Left ventricle myocardium inferior (tissue), 1 donor: ENCODE results near the gene IL26. TPM values are rescaled to one million over a fixed set of nuclear protein-coding genes. Genes with fewer than 3 reads are reported as not detected.

Experiments
- DNase-seq: peaks from one replicate; pipeline ENCODE4 v3.0.0-alpha.2; 2020
- H3K27ac ChIP-seq: fragments of 200-600 bp; replicated peaks from 2 replicates; pipeline ENCODE4 v1.8.0; 2021
- H3K27me3 ChIP-seq: fragments of 200-600 bp; 2 replicates; pipeline ENCODE4 v1.8.0; 2021; ENCODE audit warnings: low read depth
- H3K36me3 ChIP-seq: fragments of 200-600 bp; 2 replicates; pipeline ENCODE4 v1.8.0; 2021
- H3K4me1 ChIP-seq: fragments of 200-600 bp; 2 replicates; pipeline ENCODE4 v1.8.0; 2021
- H3K4me3 ChIP-seq: fragments of 200-600 bp; 2 replicates; pipeline ENCODE4 v1.8.0; 2021; ENCODE audit warnings: mild to moderate bottlenecking, moderate library complexity
- H3K9me3 ChIP-seq: fragments of 200-600 bp; replicated peaks from 2 replicates; pipeline ENCODE4 v1.8.0; 2021
- intact Hi-C: fragments of 100-400 bp; cut with micrococcal nuclease; formaldehyde crosslinking; loops from one replicate; pipeline ENCODE4 v1.11.0; 2022
- total RNA-seq: library from RNA; stranded (reverse); fragmentation: NEBNext Ultra II Directional; extraction: Animal tissue kit (Norgen Biotek cat#: 25700); gene quantifications from one replicate; pipeline ENCODE4 v1.2.1, GENCODE V29; 2021
- TF ChIP-seq, protein P1 (sequence below): fragments of 200-600 bp; IDR thresholded peaks from 2 replicates; pipeline ENCODE4 v1.8.0; 2021; ENCODE audit warnings: antibody characterized with exemption, mild to moderate bottlenecking, borderline replicate concordance
- donor health status: DM: no; HTN: yes; CAD: no; lungs with severe emphysema.

The IL26 gene
- total RNA-seq, 1 donor from 2014 or later: not detected

DNA sequence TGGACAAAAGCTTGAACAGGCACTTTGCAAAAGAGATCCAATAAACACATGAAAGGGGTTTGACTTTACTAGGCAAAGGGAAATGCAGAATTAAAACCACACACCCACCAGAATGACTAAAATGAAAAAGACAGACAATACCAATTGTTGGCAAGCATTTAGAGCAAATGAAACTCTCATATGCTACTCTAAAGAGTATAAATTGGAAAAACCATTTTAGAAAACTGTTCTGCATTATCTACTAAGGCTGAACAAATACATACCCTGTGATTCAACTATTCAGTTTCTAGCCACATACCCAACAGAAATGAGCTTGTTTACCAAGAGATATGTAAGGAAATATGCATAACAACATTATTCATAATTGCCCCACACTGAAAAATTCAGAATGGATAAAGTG, 36.3 kb upstream of the IL26 start:
- peaks cover 5% of the 10 kb centered on the region for H3K27me3 ChIP-seq
- intact Hi-C loops: no loop called here
- TF ChIP-seq, protein P1, sequence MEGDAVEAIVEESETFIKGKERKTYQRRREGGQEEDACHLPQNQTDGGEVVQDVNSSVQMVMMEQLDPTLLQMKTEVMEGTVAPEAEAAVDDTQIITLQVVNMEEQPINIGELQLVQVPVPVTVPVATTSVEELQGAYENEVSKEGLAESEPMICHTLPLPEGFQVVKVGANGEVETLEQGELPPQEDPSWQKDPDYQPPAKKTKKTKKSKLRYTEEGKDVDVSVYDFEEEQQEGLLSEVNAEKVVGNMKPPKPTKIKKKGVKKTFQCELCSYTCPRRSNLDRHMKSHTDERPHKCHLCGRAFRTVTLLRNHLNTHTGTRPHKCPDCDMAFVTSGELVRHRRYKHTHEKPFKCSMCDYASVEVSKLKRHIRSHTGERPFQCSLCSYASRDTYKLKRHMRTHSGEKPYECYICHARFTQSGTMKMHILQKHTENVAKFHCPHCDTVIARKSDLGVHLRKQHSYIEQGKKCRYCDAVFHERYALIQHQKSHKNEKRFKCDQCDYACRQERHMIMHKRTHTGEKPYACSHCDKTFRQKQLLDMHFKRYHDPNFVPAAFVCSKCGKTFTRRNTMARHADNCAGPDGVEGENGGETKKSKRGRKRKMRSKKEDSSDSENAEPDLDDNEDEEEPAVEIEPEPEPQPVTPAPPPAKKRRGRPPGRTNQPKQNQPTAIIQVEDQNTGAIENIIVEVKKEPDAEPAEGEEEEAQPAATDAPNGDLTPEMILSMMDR: no peak

GRCh38 chr12:68260153-68260552, 34.5 kb upstream of the IL26 start:
- intact Hi-C loops: no loop called here
- TF ChIP-seq, protein P1: no peak
- no peak overlapping the region for H3K27ac ChIP-seq
- no peaks in the 10 kb centered on the region for H3K36me3 ChIP-seq
- no peak overlapping the region for H3K4me3 ChIP-seq
- no peaks in the 10 kb centered on the region for H3K9me3 ChIP-seq
- peaks cover 5% of the 10 kb centered on the region for H3K27me3 ChIP-seq
- H3K4me1 ChIP-seq: no peaks in the 10 kb centered on the region
- DNase-seq: no peak

More for the DNA sequence above, 36.3 kb upstream of the IL26 start:
- H3K4me1 ChIP-seq: no peaks in the 10 kb centered on the region
- no peak overlapping the region for H3K4me3 ChIP-seq
- no peaks in the 10 kb centered on the region for H3K36me3 ChIP-seq
- H3K9me3 ChIP-seq: no peaks in the 10 kb centered on the region
- no peak for DNase-seq
- no peak overlapping the region for H3K27ac ChIP-seq

DNA sequence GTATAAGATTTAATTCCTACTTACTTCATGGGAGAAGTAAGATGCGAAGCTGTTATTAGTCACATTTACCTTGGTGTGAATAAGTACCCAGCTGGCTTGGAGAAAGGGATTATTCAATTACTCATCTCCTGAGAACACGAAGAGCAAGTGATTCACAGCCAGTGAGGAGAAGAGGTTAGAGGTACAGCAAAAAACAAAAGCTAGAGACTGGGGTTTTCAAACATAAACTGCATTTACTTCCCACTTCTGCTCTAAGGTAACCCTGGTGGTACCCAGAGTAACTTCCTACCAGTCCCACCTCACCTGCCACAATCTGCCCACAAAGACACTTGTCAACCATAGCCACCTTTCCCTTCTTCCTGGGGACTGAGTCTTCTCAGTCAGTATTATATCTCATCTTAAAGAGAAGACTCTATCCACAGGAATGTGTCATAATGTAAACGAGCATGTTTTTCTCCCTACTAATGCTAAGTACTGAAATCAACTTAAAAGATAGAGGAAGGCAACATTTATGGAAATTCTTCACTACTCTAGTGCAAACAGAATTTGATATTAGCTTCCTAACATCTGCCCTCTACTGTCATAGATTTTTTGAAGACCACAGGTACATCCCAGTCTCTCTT, 33.8 kb upstream of the IL26 start:
- no peaks in the 10 kb centered on the region for H3K4me1 ChIP-seq
- intact Hi-C loops: no loop called here
- H3K27me3 ChIP-seq: peaks cover 5% of the 10 kb centered on the region
- H3K4me3 ChIP-seq: no peak overlapping the region
- H3K27ac ChIP-seq: no peak overlapping the region
- DNase-seq: no peak
- no peaks in the 10 kb centered on the region for H3K36me3 ChIP-seq
- no peaks in the 10 kb centered on the region for H3K9me3 ChIP-seq
- TF ChIP-seq, protein P1: no peak

- intact Hi-C loops: no loop called here
- Histone ChIP-seq H3K4me1 (no peaks in the 10 kb centered on the region), H3K27me3 (no peaks in the 10 kb centered on the region), H3K4me3 (no peak within 1 kb of the TSS), H3K36me3 (no peaks in the 10 kb centered on the region), H3K27ac (no peak within 1 kb of the TSS), H3K9me3 (no peaks in the 10 kb centered on the region)
- no peak for DNase-seq
- TF ChIP-seq, protein P1: no peak
Measured at GRCh38 chr12:68253504-68253903, 27.9 kb upstream of the IL26 start, which contains the start of gene IL22. IL22 (minus strand) TSS chr12:68253604; CDS start chr12:68253448, 156 bp downstream.

GRCh38 chr12:68252077-68252476, 26.5 kb upstream of the IL26 start:
- H3K4me1 ChIP-seq: no peaks in the 10 kb centered on the region
- no peak for DNase-seq
- no peaks in the 10 kb centered on the region for H3K9me3 ChIP-seq
- intact Hi-C loops: no loop called here
- TF ChIP-seq, protein P1: no peak
- H3K36me3 ChIP-seq: no peaks in the 10 kb centered on the region
- H3K27ac ChIP-seq: no peak overlapping the region
- no peaks in the 10 kb centered on the region for H3K27me3 ChIP-seq
- no peak overlapping the region for H3K4me3 ChIP-seq
